HG03521 (cell line): ENCODE measurements around the gene AKAP14.
A peak's percentile ranks its signal among the peaks of the same experiment; 100 is the strongest.
"Not testable (repeated sequence)": the region's sequence is repeated elsewhere in the genome, so short reads cannot be mapped to it uniquely, and the experiment has no call there.

Experiments
- ATAC-seq: cut with Tn5 transposase; IDR thresholded peaks from one replicate; pipeline ENCODE4 v1.9.1; 2021; ENCODE audit warnings: mild to moderate bottlenecking, moderate library complexity; ENCODE audit not compliant: unreplicated experiment

Gene AKAP14

DNA sequence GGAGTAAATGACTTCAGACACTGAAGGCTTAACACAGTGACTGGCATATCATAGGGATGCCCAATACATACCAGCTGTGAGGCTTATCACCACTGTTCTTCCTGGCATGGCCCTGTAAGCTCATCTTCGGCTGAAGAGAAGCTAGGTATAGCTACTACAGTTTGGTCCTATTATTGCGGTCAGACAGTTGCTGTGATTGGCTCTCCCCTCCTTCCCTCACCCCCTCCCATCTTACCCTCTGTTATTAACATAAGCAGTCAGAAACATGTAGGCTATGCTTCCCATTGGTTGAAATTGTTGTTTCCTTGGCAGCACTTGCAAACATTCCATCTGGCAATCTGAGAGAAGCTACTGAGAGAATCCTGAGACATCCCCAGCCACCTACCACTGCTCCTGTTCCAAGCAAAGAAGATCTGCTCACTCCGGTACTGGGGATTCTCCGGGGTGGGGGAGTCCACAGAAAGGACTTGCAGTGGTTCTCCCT, at the start of gene AKAP14:
Gene AKAP14, plus strand, starts transcription at position 51 of the 484 bp plus-strand sequence. CDS start 7,331 bp downstream, outside the sequence.
- ATAC-seq: no peak

DNA sequence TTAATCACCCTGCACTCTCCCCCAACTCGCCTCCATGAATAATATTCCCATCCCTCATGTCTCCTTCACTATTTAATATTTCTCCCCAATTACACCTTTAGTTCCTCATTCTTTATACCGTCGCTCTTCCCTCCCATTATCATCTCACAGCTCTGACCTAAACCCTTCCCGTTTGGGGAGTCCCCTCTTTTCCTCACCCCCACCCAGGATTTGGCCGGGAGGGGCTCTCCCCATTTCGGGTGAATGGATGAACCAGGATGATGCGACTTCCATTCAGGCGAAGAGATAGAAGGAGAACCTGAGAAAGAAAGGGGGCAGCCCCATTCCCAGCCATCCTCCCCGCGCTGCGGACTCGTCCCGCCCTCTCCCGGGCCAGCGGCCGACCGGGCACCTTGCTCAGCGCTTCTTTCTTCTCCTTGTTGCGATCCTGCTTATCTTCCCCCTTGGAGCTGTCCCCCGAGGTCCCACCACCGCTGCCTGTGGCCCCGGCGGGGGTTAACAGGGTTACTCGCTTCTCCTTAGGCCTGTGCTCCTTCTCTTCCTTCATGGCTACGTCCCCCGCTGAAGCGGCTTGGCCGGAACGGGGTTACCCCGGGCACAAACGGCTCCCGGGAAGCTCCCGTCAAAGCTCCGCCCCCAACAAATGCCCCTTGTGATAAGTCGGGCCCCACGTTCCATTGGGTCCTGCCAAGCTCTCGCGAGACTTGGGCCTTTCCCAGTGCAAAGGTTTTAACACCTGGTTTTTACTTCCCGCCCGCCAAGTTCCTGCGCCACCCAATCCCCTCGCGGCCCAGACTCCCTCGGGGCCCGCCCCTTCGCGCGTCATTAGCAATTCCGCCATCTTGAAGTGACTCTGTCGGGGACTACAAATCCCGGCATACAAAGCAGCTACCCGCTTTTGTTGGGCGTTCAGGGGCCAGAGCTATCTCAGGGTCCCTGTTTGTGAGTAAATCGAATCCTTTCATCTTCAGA, 43.0 kb upstream of the AKAP14 start, which contains the start of gene UPF3B:
Gene UPF3B, minus strand, starts transcription at position 582 of the 972 bp plus-strand sequence. Its CDS starts 35 bp downstream, at position 547.
- ATAC-seq: peak; percentile 97

DNA sequence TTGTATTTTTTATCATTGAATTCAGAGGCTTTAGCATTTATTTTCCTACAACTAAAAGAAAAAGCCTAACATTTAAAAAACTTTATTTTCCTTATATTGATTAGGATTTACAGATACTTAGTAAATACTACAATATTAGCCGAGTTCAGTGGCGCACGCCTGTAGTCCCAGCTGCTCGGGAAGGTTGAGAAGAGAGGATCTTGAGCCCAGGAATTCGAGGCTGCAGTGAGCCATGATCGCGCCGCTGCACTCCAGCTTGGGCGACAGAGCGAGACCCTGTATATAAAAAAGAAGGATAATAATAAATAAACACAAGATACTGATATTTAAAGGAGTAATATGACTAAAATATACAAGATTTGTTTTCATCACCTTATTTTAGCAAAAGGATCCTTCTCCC, 42.2 kb upstream of the AKAP14 start:
- ATAC-seq: no peak

DNA sequence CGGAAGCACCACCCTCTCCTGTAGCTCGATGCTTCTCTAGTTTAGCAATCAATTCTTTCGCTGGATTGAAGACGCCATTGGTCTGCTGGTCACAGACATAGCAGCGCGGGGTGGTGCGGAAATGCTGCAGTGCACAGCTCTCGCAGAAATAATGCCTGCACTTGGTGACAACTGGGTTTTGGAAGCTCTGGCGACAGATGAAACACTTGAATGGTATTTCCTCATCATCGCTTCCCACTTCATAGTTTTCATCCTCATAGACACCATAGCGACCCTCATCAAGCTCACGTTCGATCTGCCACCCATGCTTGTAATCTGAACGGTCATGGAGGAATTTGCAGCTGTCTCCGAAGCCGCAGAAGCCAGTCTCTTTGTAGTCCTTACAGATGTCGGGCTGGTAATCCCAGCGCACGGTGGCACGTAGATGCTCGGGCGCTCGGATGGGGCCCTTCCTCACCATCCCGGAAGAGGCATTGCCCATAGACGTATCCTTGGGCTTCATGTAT, 25.0 kb upstream of the AKAP14 start:
- no peak for ATAC-seq

DNA sequence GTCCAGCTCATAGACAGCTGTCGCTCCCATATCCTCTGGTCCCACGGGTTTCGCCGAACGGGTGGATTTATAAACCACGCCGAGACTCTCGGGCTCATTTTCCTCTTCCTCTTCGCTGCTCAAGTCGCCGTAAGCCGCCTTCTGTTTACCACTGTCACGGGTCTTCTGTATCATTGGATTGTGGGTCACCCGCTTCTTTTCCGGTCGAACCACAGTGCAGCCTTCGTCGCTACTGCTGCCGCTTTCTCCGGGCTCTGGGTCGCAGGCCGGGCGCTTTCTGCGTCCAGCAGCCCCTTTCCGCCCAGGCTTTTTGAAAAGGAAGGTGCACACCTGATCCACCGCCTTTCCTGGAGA, 24.5 kb upstream of the AKAP14 start:
- ATAC-seq: peak; percentile 37

DNA sequence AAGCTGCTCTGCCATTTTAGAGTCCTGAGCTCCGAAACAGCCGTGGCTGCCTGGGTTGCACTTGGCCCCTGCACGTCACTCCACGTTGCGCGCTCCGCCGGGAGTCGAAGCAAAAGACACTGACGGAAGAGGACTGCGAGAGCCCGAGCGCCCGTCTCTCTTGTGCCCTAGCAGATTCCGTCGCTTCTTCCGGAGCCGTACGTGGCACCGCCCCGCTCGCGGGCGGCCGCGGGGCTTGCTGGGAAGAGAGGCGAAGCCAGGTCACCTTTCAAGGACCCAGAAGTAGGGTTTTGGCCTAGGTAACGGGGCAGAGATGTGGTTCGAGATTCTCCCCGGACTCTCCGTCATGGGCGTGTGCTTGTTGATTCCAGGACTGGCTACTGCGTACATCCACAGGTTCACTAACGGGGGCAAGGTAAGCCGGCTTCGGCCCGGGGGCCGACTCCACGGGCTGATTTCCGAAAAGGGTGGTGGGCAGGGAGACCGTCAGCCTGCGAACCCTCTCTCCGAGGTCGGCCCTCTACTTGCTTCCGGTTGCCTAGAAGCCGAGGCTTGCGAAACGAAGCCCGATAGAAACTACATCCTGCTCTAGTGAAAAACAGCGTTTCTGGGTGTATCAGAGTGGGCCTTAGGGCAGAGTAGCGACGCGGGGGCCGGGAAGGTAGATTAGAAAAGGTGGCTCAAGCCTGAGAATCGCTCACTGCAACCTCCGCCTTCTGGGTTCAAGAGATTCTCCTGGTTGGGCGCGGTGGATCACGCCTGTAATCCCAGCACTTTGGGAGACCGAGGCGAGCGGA, 23.9 kb upstream of the AKAP14 start, which contains the start of the genes NDUFA1 and RNF113A:
Gene NDUFA1, plus strand, starts transcription at position 234 of the 797 bp plus-strand sequence. Its CDS starts 80 bp downstream, at position 314.
Gene RNF113A, minus strand, starts transcription at position 135 of the 797 bp plus-strand sequence. Its CDS starts 120 bp downstream, at position 15.
- peak; percentile 91 for ATAC-seq

DNA sequence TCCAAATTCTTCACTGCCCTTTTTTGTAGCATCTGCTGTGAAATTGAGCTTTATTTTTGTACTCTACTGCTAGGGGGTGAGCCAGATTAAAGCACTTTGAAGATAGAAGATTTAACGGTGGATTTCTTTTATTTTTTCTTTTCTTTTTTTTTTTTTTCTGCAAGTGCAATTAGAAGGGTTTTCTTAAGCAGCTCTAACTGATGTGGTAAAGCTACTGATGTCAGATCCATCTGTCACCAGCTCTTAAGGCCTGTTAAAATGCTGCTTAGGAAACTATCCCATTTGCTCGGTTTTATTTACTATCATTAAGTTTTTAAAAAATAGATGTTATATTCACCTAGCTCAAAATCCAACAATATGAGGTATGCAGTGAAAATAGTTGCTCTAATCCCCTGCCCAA, 17.0 kb upstream of the AKAP14 start:
- no peak for ATAC-seq

DNA sequence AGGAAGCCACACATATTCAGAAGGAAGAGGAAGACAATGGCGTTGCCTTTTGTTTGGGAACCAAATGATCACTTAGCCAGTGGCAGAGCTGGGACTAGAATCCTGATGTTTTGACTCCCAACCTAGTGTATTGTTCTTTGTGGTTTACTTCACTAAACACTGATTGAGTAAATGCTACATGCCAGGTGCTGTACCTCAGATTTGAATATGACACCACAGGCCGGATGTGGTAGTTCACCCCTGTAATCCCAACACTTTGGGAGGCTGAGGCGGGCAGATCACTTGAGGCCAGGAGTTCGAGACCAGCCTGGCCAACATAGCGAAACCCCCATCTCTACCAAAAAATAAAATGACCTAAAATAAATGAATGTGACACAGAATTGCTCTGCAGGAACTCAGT, 15.6 kb upstream of the AKAP14 start:
- ATAC-seq: no peak

DNA sequence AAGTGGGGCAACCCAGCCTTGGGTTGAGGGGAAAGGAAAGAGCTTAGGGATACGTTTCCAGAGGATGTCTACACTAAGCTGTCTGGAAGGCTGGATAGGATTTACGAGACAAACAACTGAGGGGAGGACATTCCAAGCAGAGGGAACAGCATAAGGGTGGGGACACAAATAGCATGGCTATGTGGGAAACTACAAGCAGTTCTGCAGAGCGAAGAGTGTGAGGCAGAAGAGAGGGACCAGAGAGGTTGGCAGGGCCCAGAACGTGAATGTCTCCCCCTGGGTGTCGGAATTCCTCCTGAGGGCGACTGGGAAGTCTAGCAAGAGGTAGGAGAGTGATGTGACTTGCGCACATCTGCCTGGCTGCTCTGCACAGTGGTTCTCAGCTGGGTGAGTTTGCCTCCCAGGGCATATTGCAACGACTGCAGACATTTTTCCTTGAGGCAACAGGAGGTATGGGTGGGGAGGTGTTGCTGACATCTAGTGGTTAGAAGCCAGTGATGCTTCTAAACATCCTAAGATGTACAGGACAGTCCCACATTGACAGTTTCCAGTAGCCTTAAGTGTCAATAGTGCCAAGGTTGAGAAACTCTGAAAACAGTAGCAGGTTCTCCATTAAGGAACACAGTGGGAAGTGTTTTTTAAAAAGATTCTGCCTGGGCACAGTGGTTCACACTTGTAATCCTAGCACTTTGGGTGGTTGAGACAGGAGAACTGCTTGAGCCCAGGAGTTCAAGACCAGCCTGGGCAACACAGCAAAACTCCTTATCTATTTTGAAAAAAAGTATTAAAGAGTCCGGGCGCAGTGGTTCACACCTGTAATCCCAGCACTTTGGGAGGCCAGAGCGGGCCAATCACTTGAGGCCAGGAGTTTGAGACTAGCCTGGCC, 14.9 kb upstream of the AKAP14 start:
- peak; percentile 70 for ATAC-seq

DNA sequence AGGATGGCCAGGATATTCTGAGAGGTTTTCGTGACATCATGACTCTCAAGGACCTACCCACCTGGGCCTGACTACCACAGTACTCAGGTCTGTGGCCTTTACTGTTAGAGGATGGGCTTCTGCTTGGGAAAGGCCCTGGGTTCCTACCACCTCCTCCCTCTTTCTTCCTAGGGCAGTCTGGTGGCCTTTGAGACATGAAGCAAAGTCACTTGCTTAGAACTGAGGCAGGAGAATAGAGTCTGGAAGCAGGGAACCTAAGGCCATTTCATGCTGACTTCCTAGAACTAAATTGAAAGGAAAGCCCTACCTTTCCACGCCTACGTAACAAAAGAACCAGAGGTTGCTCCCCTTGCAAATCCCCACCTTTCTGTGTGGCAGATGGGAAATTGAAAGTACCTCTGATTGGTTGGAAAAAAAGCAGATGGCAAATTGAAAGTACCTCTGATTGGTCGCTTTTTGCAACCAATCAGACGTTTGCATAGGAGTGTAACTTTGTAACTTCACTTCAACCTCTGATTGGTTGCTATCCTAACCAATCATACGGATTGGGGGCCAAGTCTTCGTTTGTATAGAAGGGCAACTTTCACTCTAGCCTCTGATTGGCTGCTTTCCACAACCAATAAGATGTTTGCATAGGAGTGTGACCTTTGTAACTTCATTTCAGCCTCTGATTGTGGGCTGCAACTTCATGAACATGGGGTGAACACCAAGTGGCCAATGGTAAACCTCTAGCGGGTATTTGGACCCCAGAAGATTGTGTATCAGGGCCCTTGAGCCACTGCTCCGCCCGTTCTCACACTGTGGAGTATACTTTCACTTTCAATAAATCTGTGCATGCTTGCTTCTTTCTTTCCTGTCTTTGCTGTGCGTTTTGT, 9.9 kb upstream of the AKAP14 start:
- ATAC-seq: no peak

DNA sequence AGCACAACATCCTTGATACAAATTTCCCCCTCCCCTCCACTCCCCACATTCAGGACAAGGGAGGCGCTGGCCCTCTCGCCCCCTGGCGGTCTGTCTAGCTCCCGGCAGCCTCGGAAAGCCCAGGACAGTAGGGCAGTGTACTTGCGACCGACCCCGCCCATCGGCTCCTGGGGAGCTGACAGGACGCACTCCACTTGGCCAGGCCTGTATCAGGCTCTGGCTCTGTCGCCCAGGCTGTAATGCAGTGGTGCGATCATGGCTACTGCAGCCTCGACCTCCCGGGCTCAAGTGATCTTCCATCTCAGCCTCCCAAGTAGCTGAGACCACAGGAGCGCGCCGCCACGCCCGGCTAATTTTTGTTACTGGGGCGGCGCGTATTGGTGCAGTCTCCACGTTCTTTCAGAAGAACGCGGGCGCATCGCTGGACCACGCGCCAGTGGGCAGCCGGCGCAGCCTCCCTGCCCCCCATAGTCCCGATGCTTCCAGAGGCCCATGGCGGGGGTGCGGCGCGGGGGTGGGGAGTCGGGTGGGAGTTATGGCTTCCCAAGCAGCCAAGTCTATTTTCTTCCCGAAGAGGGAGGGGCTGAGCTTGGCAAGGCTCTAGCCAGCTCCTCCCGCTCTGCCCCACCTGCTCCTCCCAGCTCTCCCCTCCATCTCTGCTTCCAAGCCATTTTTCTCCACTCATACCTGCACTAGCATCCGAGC, 7.8 kb upstream of the AKAP14 start:
- ATAC-seq: peak; percentile 87

DNA sequence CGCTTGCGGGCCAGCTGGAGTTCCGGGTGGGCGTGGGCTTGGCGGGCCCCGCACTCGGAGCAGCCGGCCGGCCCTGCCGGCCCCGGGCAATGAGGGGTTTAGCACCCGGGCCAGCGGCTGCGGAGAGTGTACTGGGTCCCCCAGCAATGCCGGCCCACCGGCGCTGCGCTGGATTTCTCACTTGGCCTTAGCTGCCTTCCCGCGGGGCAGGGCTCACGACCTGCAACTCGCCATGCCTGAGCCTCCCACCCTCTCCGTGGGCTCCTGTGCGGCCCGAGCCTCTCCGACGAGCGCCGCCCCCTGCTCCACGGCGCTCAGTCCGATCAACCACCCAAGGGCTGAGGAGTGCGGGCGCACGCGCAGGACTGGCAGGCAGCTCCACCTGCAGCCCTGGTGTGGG, 5.1 kb upstream of the AKAP14 start:
- ATAC-seq: not testable (repeated sequence)

DNA sequence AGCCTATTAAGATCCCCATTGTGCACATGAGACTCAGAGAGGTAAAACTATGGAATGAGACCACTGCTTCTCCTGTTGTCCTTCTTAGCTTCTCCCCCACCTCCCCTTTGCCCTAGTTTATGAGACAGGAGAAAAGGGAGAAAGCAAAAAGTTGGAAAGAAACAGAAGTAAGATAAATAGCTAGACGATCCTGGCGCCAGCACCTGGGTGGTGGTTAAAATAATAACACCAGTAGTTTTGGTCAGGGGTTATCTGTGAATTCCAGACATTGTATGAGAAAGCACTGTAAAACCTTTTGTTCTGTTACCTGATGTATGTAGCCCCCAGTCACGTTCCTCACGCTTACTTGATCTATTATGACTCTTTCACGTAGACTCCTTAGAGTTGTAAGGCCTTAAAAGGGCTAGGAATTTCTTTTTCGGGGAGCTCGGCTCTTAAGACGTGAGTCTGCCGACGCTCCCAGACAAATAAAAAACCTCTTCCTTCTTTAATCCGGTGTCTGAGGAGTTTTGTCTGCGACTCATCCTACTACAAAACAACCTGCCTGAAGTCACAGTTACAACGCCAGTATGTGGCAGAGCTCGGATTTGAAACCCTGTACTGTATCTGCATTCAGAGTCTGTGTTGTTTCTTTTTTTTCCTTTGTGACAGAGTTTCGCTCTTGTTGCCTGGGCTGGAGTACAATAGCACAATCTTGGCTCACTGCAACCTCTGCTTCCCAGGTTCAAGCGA, 3.6 kb upstream of the AKAP14 start:
- not testable (repeated sequence) for ATAC-seq

DNA sequence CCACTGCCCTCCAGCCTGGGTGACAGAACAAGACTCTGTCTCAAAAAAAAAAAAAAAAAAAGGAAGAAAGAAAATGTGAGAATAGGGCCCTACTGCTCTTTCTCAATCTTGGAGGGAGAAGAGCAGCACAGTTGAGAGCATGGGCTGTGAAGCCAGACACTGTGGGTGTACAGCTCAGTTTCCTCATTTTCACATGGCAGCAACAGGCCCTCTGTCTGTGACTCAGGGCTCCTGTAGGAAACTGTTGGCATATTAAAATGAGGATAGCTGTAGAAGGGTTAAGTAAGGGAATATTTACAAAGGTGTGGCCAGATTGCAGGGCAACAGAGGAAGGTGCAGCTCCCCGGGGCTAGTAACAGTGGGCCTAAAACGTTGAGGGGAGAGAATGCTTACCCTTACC, 3.4 kb downstream of the AKAP14 start:
- no peak for ATAC-seq

DNA sequence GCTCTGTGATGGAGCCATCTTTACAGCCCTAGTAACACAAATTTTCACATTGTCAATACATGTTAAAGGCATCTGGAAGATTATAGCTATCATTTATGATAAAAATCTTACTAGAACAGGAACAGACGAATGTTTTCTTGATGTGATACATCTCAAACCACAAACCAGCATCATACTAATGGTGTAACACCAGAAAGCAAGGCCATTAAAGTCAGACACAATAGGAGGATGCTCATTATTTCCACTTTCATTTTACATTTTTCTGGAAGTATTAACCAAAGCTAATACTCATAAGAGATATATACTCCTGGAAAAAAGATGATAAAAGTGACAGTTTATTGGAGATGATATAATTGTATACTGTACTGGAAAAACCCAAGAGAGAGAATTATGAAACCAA, 5.3 kb downstream of the AKAP14 start:
- ATAC-seq: no peak

DNA sequence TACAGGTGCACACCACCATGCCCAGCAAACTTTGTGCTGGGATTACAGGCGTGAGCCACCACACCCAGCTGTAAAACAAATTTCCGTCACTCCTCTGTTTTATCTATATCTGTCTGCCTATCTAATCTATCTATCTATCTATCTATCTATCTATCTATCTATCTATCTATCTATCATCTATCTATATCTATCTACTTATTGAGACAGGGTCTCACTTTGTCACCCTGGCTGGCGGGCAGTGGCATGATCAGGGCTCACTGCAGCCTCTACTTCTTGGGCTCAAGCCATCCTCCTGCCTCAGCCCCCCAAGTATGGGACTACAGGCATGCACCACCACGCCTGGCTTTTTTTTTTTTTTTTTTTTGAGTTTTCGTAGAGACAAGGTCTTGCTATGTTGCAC, 20.6 kb downstream of the AKAP14 start:
- no peak for ATAC-seq

DNA sequence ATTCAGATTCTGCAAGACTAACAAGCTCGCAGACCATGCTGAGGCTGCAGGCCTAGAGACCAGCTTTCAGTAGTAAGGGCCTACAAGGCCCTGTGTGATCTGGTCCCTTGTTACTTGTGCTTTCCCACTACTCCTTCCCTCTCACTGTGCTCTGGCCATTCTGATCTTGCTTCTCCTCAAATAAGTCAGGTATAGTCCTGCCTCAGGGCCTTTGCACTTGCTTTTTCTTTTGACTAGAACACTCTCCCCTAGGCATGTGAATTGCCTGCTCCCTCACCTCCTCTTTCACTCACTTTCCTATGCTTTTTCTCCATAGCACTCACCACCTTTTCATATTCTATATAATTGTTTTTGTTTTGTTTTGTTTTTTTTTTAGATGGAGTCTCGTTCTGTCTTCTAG, 22.2 kb downstream of the AKAP14 start:
- ATAC-seq: no peak
